GM03348 (cell line): ENCODE results near the gene PSRC1.
"Not testable (repeated sequence)": the region's sequence is repeated elsewhere in the genome, so short reads cannot be mapped to it uniquely, and the experiment has no call there.

Experiments
- DNase-seq: peaks from one replicate; pipeline ENCODE4 v3.0.0; 2012; ENCODE audit warnings: low spot score

PSRC1 gene

GRCh38 chr1:109282952-109283747, at the start of gene PSRC1:
PSRC1 (minus strand) TSS chr1:109283145.
- DNase-seq: peak; percentile 99

- DNase-seq: no peak
Measured at GRCh38 chr1:109331113-109331512, 48.2 kb upstream of the PSRC1 start.

- DNase-seq: no peak
Measured at GRCh38 chr1:109327285-109327684, 44.3 kb upstream of the PSRC1 start.

GRCh38 chr1:109322974-109323373, 40.0 kb upstream of the PSRC1 start:
- no peak for DNase-seq

- no peak for DNase-seq
Measured at GRCh38 chr1:109319114-109319513, 36.2 kb upstream of the PSRC1 start.

GRCh38 chr1:109316506-109316905, 33.6 kb upstream of the PSRC1 start:
- no peak for DNase-seq

GRCh38 chr1:109315288-109315687, 32.3 kb upstream of the PSRC1 start:
- no peak for DNase-seq

GRCh38 chr1:109314795-109315194, 31.9 kb upstream of the PSRC1 start:
- DNase-seq: no peak

GRCh38 chr1:109312978-109313775, 30.2 kb upstream of the PSRC1 start:
- DNase-seq: no peak

GRCh38 chr1:109312246-109312645, 29.3 kb upstream of the PSRC1 start:
- no peak for DNase-seq

GRCh38 chr1:109309347-109309746, 26.4 kb upstream of the PSRC1 start:
- DNase-seq: no peak

GRCh38 chr1:109307274-109308021, 24.5 kb upstream of the PSRC1 start:
- no peak for DNase-seq

- DNase-seq: no peak
Measured at GRCh38 chr1:109306832-109307273, 23.9 kb upstream of the PSRC1 start, which contains the start of gene MYBPHL. MYBPHL (minus strand) TSS chr1:109307011; CDS start chr1:109306991, 20 bp downstream.

- not testable (repeated sequence) for DNase-seq
Measured at GRCh38 chr1:109305991-109306390, 23.0 kb upstream of the PSRC1 start.

GRCh38 chr1:109304226-109304920, 21.4 kb upstream of the PSRC1 start:
- DNase-seq: no peak

- DNase-seq: no peak
Measured at GRCh38 chr1:109301874-109302273, 18.9 kb upstream of the PSRC1 start.

- no peak for DNase-seq
Measured at GRCh38 chr1:109300650-109301151, 17.8 kb upstream of the PSRC1 start.

- no peak for DNase-seq
Measured at GRCh38 chr1:109299558-109300343, 16.8 kb upstream of the PSRC1 start.

- DNase-seq: peak; percentile 89
Measured at GRCh38 chr1:109298666-109299557, 16.0 kb upstream of the PSRC1 start.

- no peak for DNase-seq
Measured at GRCh38 chr1:109296782-109297181, 13.8 kb upstream of the PSRC1 start.
